D721Med (cell line): Measurements from ENCODE around the gene GUCA1A.

Experiments used
- DNase-seq: peaks from one replicate; pipeline ENCODE4 v3.0.0; 2011; ENCODE audit warnings: low spot score; ENCODE audit not compliant: insufficient read length
- FAIRE-seq: peaks from 2 replicates; lab custom pipeline; 2011; peaks lifted over from hg19 to GRCh38; lab: Jason Lieb, UNC
- TF ChIP-seq, protein P1 (sequence below): IDR thresholded peaks from 2 replicates; pipeline ENCODE4 v1.5.1; 2012; ENCODE audit warnings: mild to moderate bottlenecking, control low read depth; ENCODE audit not compliant: insufficient read depth; ENCODE audit errors: missing control alignments

Gene GUCA1A

GRCh38 chr6:42129360-42129676, 43.8 kb upstream of the GUCA1A start:
- DNase-seq, result no peak
- TF ChIP-seq, protein P1, sequence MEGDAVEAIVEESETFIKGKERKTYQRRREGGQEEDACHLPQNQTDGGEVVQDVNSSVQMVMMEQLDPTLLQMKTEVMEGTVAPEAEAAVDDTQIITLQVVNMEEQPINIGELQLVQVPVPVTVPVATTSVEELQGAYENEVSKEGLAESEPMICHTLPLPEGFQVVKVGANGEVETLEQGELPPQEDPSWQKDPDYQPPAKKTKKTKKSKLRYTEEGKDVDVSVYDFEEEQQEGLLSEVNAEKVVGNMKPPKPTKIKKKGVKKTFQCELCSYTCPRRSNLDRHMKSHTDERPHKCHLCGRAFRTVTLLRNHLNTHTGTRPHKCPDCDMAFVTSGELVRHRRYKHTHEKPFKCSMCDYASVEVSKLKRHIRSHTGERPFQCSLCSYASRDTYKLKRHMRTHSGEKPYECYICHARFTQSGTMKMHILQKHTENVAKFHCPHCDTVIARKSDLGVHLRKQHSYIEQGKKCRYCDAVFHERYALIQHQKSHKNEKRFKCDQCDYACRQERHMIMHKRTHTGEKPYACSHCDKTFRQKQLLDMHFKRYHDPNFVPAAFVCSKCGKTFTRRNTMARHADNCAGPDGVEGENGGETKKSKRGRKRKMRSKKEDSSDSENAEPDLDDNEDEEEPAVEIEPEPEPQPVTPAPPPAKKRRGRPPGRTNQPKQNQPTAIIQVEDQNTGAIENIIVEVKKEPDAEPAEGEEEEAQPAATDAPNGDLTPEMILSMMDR, result no peak
- no peak for FAIRE-seq

DNA sequence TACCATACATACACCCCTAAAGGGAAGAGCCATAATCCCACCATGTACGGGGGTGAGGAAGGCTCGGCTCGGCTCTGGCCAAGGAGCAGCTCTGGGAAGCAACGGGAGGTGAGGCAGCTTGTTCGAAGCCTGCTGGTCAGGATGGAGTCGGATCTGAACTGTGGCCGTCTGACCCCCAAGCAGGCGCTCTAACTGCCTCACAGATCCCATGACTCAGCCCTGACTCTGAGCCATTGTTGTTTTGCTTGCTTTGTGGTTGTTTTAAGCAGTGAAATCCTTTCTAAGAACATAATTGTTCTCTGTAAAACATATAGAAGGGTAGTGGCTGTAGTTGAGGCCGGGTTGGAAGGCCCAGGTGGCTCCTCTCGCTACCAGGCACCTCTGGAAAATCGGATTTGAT, 41.6 kb upstream of the GUCA1A start:
- FAIRE-seq (no peak), DNase-seq (no peak)

DNA sequence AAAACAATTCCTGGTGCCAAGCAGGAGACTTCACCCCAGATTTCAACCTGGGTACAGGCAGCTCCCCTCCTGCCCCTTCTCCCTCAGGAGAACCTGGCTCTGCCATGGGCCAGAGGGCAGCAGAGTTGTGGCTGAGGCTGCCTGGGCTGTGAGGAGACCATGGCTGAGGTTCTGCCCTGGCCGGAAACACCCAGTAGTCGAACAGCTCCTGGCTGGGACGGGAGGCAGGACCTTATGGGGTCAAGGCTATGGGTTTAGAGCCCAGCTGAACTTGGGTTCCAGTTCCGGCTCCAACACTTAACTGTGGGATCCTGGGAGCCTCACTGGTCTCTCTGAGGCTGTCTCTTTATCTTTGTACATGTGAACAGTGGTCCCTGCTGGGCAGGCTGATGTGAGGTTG, 39.2 kb upstream of the GUCA1A start:
- TF ChIP-seq, protein P1, result no peak
- FAIRE-seq (no peak), DNase-seq (no peak)

More for the DNA sequence above, 41.6 kb upstream of the GUCA1A start:
- TF ChIP-seq, protein P1, result no peak

DNA sequence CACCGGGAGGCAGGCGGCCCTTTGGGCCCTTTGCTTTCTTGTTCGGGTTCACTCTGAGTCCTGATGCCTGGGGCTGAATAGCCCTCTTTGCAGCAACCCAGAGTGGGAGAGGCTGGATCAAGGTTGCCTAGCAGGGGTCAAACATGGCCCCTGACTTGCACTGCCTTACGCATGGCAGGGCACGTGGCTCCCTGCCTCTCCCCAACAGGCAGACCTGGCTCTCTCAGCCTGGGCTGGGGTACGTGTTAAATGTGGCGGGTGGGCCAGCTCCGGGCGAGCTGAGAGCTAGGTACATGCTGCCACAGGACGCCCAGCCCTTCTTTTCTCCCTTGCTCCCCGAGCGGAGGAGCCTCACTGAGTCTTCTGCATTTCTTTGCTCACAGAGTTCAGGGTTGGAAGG, 38.0 kb upstream of the GUCA1A start:
- TF ChIP-seq, protein P1, result no peak
- no peak for FAIRE-seq
- no peak for DNase-seq

GRCh38 chr6:42135722-42136121, 37.4 kb upstream of the GUCA1A start:
- no peak for DNase-seq
- TF ChIP-seq, protein P1, result no peak
- no peak for FAIRE-seq

DNA sequence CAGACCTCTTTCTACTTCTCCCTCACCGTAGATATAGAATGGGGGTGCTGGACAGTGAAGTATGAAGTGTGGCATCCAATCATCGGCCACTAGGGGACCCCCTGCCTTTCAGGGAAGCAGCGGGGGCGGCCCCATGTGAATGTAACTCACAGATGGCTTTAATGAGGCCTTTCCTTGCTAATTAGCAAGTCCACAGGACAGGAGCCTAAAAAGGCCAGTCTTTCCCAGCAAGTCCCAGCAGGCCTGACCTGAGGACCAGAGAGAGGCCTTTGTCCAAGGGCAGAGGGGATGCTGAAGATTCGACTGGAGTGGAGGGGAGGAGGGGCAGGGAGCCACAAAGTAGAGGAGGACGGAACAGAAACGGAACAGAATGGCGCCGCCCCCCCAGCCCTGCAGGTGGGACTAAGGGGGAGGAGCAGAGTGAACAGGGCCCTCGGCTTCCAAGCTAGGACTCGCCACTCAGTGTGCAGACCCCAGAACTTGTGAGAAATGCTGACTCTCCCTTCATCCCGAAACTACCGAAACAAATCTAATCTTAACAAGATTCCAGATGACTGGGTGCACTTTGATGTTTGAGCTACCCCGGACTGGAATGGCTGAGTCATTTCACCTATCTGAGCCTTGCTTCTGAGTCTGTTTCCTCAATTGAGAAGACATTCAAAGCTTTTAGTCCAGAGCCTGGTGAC, 36.5 kb upstream of the GUCA1A start:
- TF ChIP-seq, protein P1, result peak; percentile 19
- DNase-seq, result no peak
- FAIRE-seq, result no peak

GRCh38 chr6:42137194-42137753, 35.9 kb upstream of the GUCA1A start:
- TF ChIP-seq, protein P1, result no peak
- DNase-seq, result no peak
- FAIRE-seq, result no peak
